A549 treated with Hydrocortisone at 1 μM for 4 hours (cell line): ENCODE results near the gene SH3RF1. TPM values are rescaled to one million over a fixed set of nuclear protein-coding genes. Genes with fewer than 3 reads are reported as not detected.

ENCODE experiments used
- total RNA-seq: library from RNA; stranded (reverse); fragments of 200-300 nt; extraction: Qiagen RNA extraction; gene quantifications from 5 replicates; pipeline ENCODE4 v1.2.3, GENCODE V29; 2022

SH3RF1 gene
- 7.3 to 10.4 TPM (median 8.0 TPM) in 5 replicates for total RNA-seq

GRCh38 chr4:169270810-169271691 is at the start of gene SH3RF1:
Gene SH3RF1 (minus strand): TSS chr4:169270956. CDS start chr4:169269212, 1,744 bp downstream.

